ENCODE measurements around the gene EIF3F.

- TF ChIP-seq, protein P1, sequence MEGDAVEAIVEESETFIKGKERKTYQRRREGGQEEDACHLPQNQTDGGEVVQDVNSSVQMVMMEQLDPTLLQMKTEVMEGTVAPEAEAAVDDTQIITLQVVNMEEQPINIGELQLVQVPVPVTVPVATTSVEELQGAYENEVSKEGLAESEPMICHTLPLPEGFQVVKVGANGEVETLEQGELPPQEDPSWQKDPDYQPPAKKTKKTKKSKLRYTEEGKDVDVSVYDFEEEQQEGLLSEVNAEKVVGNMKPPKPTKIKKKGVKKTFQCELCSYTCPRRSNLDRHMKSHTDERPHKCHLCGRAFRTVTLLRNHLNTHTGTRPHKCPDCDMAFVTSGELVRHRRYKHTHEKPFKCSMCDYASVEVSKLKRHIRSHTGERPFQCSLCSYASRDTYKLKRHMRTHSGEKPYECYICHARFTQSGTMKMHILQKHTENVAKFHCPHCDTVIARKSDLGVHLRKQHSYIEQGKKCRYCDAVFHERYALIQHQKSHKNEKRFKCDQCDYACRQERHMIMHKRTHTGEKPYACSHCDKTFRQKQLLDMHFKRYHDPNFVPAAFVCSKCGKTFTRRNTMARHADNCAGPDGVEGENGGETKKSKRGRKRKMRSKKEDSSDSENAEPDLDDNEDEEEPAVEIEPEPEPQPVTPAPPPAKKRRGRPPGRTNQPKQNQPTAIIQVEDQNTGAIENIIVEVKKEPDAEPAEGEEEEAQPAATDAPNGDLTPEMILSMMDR (IDR thresholded peaks at IDR 0.05; ENCODE audit: poor library complexity, severe bottlenecking), result no peak
- no peak for TF ChIP-seq EZH2 (IDR thresholded peaks at IDR 0.05; ENCODE audit: borderline replicate concordance, insufficient read depth, low read length, poor library complexity, severe bottlenecking)
- no peak for TF ChIP-seq RAD21 (conservative IDR thresholded peaks at IDR 0.05)
- no peak for TF ChIP-seq POLR2AphosphoS5 (IDR thresholded peaks at IDR 0.05)
- TF ChIP-seq, protein P2, sequence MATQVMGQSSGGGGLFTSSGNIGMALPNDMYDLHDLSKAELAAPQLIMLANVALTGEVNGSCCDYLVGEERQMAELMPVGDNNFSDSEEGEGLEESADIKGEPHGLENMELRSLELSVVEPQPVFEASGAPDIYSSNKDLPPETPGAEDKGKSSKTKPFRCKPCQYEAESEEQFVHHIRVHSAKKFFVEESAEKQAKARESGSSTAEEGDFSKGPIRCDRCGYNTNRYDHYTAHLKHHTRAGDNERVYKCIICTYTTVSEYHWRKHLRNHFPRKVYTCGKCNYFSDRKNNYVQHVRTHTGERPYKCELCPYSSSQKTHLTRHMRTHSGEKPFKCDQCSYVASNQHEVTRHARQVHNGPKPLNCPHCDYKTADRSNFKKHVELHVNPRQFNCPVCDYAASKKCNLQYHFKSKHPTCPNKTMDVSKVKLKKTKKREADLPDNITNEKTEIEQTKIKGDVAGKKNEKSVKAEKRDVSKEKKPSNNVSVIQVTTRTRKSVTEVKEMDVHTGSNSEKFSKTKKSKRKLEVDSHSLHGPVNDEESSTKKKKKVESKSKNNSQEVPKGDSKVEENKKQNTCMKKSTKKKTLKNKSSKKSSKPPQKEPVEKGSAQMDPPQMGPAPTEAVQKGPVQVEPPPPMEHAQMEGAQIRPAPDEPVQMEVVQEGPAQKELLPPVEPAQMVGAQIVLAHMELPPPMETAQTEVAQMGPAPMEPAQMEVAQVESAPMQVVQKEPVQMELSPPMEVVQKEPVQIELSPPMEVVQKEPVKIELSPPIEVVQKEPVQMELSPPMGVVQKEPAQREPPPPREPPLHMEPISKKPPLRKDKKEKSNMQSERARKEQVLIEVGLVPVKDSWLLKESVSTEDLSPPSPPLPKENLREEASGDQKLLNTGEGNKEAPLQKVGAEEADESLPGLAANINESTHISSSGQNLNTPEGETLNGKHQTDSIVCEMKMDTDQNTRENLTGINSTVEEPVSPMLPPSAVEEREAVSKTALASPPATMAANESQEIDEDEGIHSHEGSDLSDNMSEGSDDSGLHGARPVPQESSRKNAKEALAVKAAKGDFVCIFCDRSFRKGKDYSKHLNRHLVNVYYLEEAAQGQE (IDR thresholded peaks at IDR 0.05; ENCODE audit: borderline replicate concordance), result no peak
Observed at GRCh38 chr11:8011981-8012444, 24.9 kb downstream of the EIF3F start.

All from neural cell (in vitro differentiated cells).